B cell (primary cell): ENCODE data around the gene DENND2C. TPM values are rescaled to one million over a fixed set of nuclear protein-coding genes. Genes with fewer than 3 reads are reported as not detected.
A peak's percentile ranks its signal among the peaks of the same experiment; 100 is the strongest.

Source experiments
- ATAC-seq: fragments of 200-7000 bp; cut with Tn5 transposase; one replicate; pipeline ENCODE4 v1.10.0; 2021; ENCODE audit warnings: low read depth, mild to moderate bottlenecking, moderate number of reproducible peaks, moderate library complexity
- CTCF ChIA-PET: fragments of 350-600 bp; sonication (Branson Sonifier 250); formaldehyde crosslinking; loops from one replicate; lab custom pipeline; 2021; ENCODE audit warnings: antibody characterized with exemption, inconsistent platforms; lab: Charles Lee
- POLR2A ChIA-PET: fragments of 350-600 bp; sonication (Branson Sonifier 250); formaldehyde crosslinking; loops from one replicate; lab custom pipeline; 2021; ENCODE audit warnings: antibody characterized with exemption; lab: Charles Lee
- DNase-seq: peaks from one replicate; pipeline ENCODE4 v3.0.0; 2013
- H2AFZ ChIP-seq: 2 replicates; pipeline ENCODE4 v1.6.1; 2012; ENCODE audit warnings: mild to moderate bottlenecking, low read depth, low read length; ENCODE audit not compliant: insufficient read depth, poor library complexity, severe bottlenecking
- H3K27ac ChIP-seq, 2 donors: 1 replicate in 1 of 2; 2 replicates in 1 of 2; pipeline ENCODE4 v1.5.1; 2012 to 2013; ENCODE audit warnings: low read length in 2 of 2, mild to moderate bottlenecking in 2 of 2, moderate library complexity in 1 of 2
- H3K27me3 ChIP-seq, 4 experiments: fragments of 200-600 bp in 1 of 4; sonication (generic) in 1 of 4; replicated peaks in 1 of 4; 1 replicate in 2 of 4; 2 replicates in 2 of 4; pipeline versions ENCODE4 v1.6.1 to v1.7.0; 2013 to 2016; ENCODE audit warnings: low read length in 3 of 4, mild to moderate bottlenecking in 2 of 4, mixed read lengths in 1 of 4, moderate library complexity in 1 of 4; ENCODE audit not compliant: insufficient read depth in 4 of 4, control insufficient read depth in 3 of 4; ENCODE audit errors: control extremely low read depth in 1 of 4
- H3K36me3 ChIP-seq, 2 experiments: replicated peaks in 1 of 2; 1 replicate in 1 of 2; 2 replicates in 1 of 2; pipeline versions ENCODE4 v1.6.1 to v1.7.1; 2013; ENCODE audit warnings: low read length in 1 of 2; ENCODE audit not compliant: insufficient read depth in 2 of 2, control insufficient read depth in 1 of 2; ENCODE audit errors: control extremely low read depth in 1 of 2, extremely low read depth in 1 of 2
- H3K4me1 ChIP-seq, 2 donors: fragments of 200-600 bp in 1 of 2; sonication (generic) in 1 of 2; 1 replicate in 1 of 2; 2 replicates in 1 of 2; pipeline versions ENCODE4 v1.5.1 to v1.6.1; 2013 to 2017; ENCODE audit warnings: low read length in 2 of 2; ENCODE audit not compliant: control insufficient read depth in 2 of 2, insufficient read depth in 2 of 2
- H3K4me2 ChIP-seq: replicated peaks from 2 replicates; pipeline ENCODE3; 2012; ENCODE audit warnings: mild to moderate bottlenecking, low read depth, low read length; ENCODE audit not compliant: poor library complexity, severe bottlenecking
- H3K4me3 ChIP-seq, 5 experiments: fragments of 200-600 bp in 1 of 5; sonication (generic) in 1 of 5; 1 replicate in 3 of 5; 2 replicates in 2 of 5; pipeline versions ENCODE4 v1.5.1 to v1.7.0; 2011 to 2016; ENCODE audit warnings: low read length in 4 of 5, mild to moderate bottlenecking in 4 of 5, low read depth in 2 of 5, control low read depth in 1 of 5, moderate library complexity in 1 of 5; ENCODE audit not compliant: insufficient read depth in 1 of 5; ENCODE audit errors: control extremely low read depth in 1 of 5, extremely low read depth in 1 of 5
- H3K79me2 ChIP-seq: fragments of 200-600 bp; sonication (generic); one replicate; pipeline ENCODE4 v1.6.0; 2016; ENCODE audit warnings: low read length; ENCODE audit not compliant: control insufficient read depth, insufficient read depth
- H3K9ac ChIP-seq: fragments of 200-600 bp; sonication (generic); 2 replicates; pipeline ENCODE4 v1.6.1; 2017; ENCODE audit warnings: mild to moderate bottlenecking, low read length, moderate library complexity
- H3K9me3 ChIP-seq, 3 donors: one replicate each; pipeline versions ENCODE4 v1.6.1 to v1.7.1; 2013; ENCODE audit warnings: low read length in 2 of 3; ENCODE audit not compliant: control insufficient read depth in 2 of 3, insufficient read depth in 1 of 3; ENCODE audit errors: control extremely low read depth in 1 of 3
- H4K20me1 ChIP-seq: 2 replicates; pipeline ENCODE4 v1.6.0; 2012; ENCODE audit warnings: mild to moderate bottlenecking, low read length; ENCODE audit not compliant: insufficient read depth, control insufficient read depth, poor library complexity, severe bottlenecking
- H3K27ac Mint-ChIP-seq: one replicate; pipeline ENCODE4 v1.8.0; 2021; ENCODE audit warnings: mixed read lengths
- H3K27me3 Mint-ChIP-seq: one replicate; pipeline ENCODE4 v1.8.0; 2021; ENCODE audit warnings: mixed read lengths
- H3K4me1 Mint-ChIP-seq: one replicate; pipeline ENCODE4 v1.8.0; 2021; ENCODE audit warnings: mixed read lengths
- H3K4me3 Mint-ChIP-seq: one replicate; pipeline ENCODE4 v1.8.0; 2021; ENCODE audit warnings: mixed read lengths
- H3K9me3 Mint-ChIP-seq: one replicate; pipeline ENCODE4 v1.8.0; 2022; ENCODE audit warnings: mixed read lengths; ENCODE audit not compliant: insufficient read depth
- CTCF ChIP-seq: fragments of 200-600 bp; IDR thresholded peaks from one replicate; pipeline ENCODE4 v1.8.0; 2022; ENCODE audit warnings: antibody characterized with exemption, mild to moderate bottlenecking
- EZH2 ChIP-seq: IDR thresholded peaks from 2 replicates; pipeline ENCODE4 v1.6.1; 2012; ENCODE audit warnings: borderline replicate concordance, low read depth, mild to moderate bottlenecking, moderate library complexity, low read length; ENCODE audit not compliant: insufficient read depth, poor library complexity, severe bottlenecking
- WGBS: methylation state at CpG from one replicate; pipeline ENCODE4 v1.1.5; 2013; ENCODE audit warnings: missing lambda C conversion rate; ENCODE audit not compliant: insufficient coverage; 5-methylcytosine and 5-hydroxymethylcytosine counted together
- intact Hi-C: fragments of 100-400 bp; cut with micrococcal nuclease; formaldehyde crosslinking; loops from one replicate; pipeline ENCODE4 v1.10.0; 2022
- polyA plus RNA-seq: library from polyadenylated mRNA; depleted of rRNA; stranded (reverse); fragments of >200 nt; gene quantifications from 2 replicates; pipeline ENCODE4 v1.2.3, GENCODE V29; 2012
- total RNA-seq, 2 donors: library from RNA; stranded (reverse); fragments of 120-200 nt in 1 of 2; gene quantifications; 1 replicate in 1 of 2; 2 replicates in 1 of 2; pipeline versions ENCODE4 v1.2.3 to v1.2.4, GENCODE V29; 2013 to 2022

DENND2C gene
- total and polyA plus RNA-seq, 2 donors (not counting 1 experiment from before 2014, with no cell fraction given): 0.18 to 0.76 TPM

- peaks cover 31% of the 10 kb centered on the region for H3K4me1 Mint-ChIP-seq
- ChIA-PET POLR2A (no interaction called here), CTCF (interaction anchor here (1.3 to 2.2 kb wide), 3 partner anchors 22 to 580 kb away, joined by 5 to 7 read pairs (median 6); partner anchors contain the start of gene BCAS2)
- no peaks in the 10 kb centered on the region for H4K20me1 ChIP-seq
- peak; percentile 63 for ATAC-seq
- H3K9me3 ChIP-seq: no peaks in the 10 kb centered on the region
- no peaks in the 10 kb centered on the region for H3K79me2 ChIP-seq
- peak overlapping the region; percentile 48 for H3K4me2 ChIP-seq
- H3K4me3 ChIP-seq: peak overlapping the region in 1 of 5 experiments; percentile 3
- peak overlapping the region; percentile 3 for H3K4me3 Mint-ChIP-seq
- H2AFZ ChIP-seq: no peak overlapping the region
- H3K36me3 ChIP-seq: no peaks in the 10 kb centered on the region
- H3K27ac Mint-ChIP-seq: peak overlapping the region; percentile 16
- peak overlapping the region; percentile 15 for H3K9ac ChIP-seq
- no peaks in the 10 kb centered on the region for H3K9me3 Mint-ChIP-seq
- peaks cover 31% of the 10 kb centered on the region in 2 donors for H3K4me1 ChIP-seq
- H3K27me3 Mint-ChIP-seq: no peaks in the 10 kb centered on the region
- WGBS: no CpG with 5 or more reads among the region's 1 CpG
- H3K27me3 ChIP-seq: no peaks in the 10 kb centered on the region
- peak overlapping the region in 1 of 2 donors; percentile 21 for H3K27ac ChIP-seq
- DNase-seq: peak; percentile 49
- intact Hi-C loops: loop anchor here (1.0 to 5.0 kb wide), 4 partner anchors 22 to 212 kb away; partner anchors contain the start of genes BCAS2 and TRIM33
- TF ChIP-seq EZH2 (no peak), CTCF (peak; percentile 75)
Observed at GRCh38 chr1:114558544-114558943, 111.3 kb downstream of the DENND2C start.

- Mint-ChIP-seq H3K27me3 (peaks cover 4% of the 10 kb centered on the region), H3K4me1 (peaks cover 12% of the 10 kb centered on the region), H3K9me3 (no peaks in the 10 kb centered on the region), H3K4me3 (no peak overlapping the region), H3K27ac (no peak overlapping the region)
- Histone ChIP-seq H3K9ac (no peak overlapping the region), H3K4me3 (no peak overlapping the region), H3K79me2 (no peaks in the 10 kb centered on the region), H3K4me1 (peaks cover 9 to 13% of the 10 kb centered on the region in 2 donors), H3K27me3 (no peaks in the 10 kb centered on the region), H3K36me3 (no peaks in the 10 kb centered on the region), H3K27ac (no peak overlapping the region), H2AFZ (no peak overlapping the region), H3K9me3 (no peaks in the 10 kb centered on the region), H3K4me2 (no peak overlapping the region), H4K20me1 (no peaks in the 10 kb centered on the region)
- WGBS: 100% methylated on average over 2 of the region's 2 CpGs
- DNase-seq (no peak), ATAC-seq (no peak)
- ChIA-PET CTCF (interaction anchor here (2.0 kb wide), 1 partner anchor 208 kb away, joined by 7 read pairs; no protein-coding TSS in a partner anchor), POLR2A (no interaction called here)
- no peak for TF ChIP-seq EZH2
- no peak for TF ChIP-seq CTCF
- intact Hi-C loops: no loop called here
Observed at GRCh38 chr1:114554577-114554976, 115.3 kb downstream of the DENND2C start.
